NCI-H187 treated with DMSO at 0.1 percent for 48 hours (cell line): ENCODE measurements around the gene MRPL24.
"Not testable (repeated sequence)": the region's sequence is repeated elsewhere in the genome, so short reads cannot be mapped to it uniquely, and the experiment has no call there.

Experiments used
- DNase-seq: peaks from one replicate; lab custom pipeline; 2025; lab: John Stamatoyannopoulos, UW

MRPL24 gene

GRCh38 chr1:156760092-156760795 lies 19.4 kb upstream of the MRPL24 start:
- peak; percentile 68 for DNase-seq

- DNase-seq: not testable (repeated sequence)
Observed at GRCh38 chr1:156757572-156758253, 16.8 kb upstream of the MRPL24 start.

GRCh38 chr1:156756355-156756754 lies 15.5 kb upstream of the MRPL24 start:
- no peak for DNase-seq

- DNase-seq: no peak
Observed at GRCh38 chr1:156755527-156755950, 14.7 kb upstream of the MRPL24 start.

- DNase-seq: peak; percentile 90
Observed at GRCh38 chr1:156754219-156754618, 13.3 kb upstream of the MRPL24 start.

- no peak for DNase-seq
Observed at GRCh38 chr1:156752843-156753482, 12.1 kb upstream of the MRPL24 start.

GRCh38 chr1:156751757-156752481 lies 11.0 kb upstream of the MRPL24 start:
- DNase-seq: peak; percentile 95

- DNase-seq: no peak
Observed at GRCh38 chr1:156751451-156751756, 10.5 kb upstream of the MRPL24 start, which contains the start of gene HDGF. HDGF (minus strand) TSS chr1:156751675; CDS start chr1:156751429, 246 bp downstream.

- no peak for DNase-seq
Observed at GRCh38 chr1:156750711-156751450, 10.0 kb upstream of the MRPL24 start.

GRCh38 chr1:156750191-156750672 lies 9.3 kb upstream of the MRPL24 start:
- DNase-seq: peak; percentile 46

- no peak for DNase-seq
Observed at GRCh38 chr1:156749419-156750118, 8.7 kb upstream of the MRPL24 start.

GRCh38 chr1:156748670-156749418 lies 8.0 kb upstream of the MRPL24 start:
- DNase-seq: no peak

GRCh38 chr1:156747742-156748669 lies 7.1 kb upstream of the MRPL24 start:
- DNase-seq: no peak

- peak; percentile 28 for DNase-seq
Observed at GRCh38 chr1:156746728-156747631, 6.1 kb upstream of the MRPL24 start.

GRCh38 chr1:156746406-156746727 lies 5.5 kb upstream of the MRPL24 start:
- DNase-seq: no peak

- no peak for DNase-seq
Observed at GRCh38 chr1:156745881-156746280, 5.0 kb upstream of the MRPL24 start.

GRCh38 chr1:156744786-156745419 lies 4.0 kb upstream of the MRPL24 start:
- no peak for DNase-seq

GRCh38 chr1:156744344-156744743 lies 3.5 kb upstream of the MRPL24 start:
- DNase-seq: no peak
